AG04450 (cell line): ENCODE data around the gene PISD. TPM values are rescaled to one million over a fixed set of nuclear protein-coding genes. Genes with fewer than 3 reads are reported as not detected.
A peak's percentile ranks its signal among the peaks of the same experiment; 100 is the strongest.

ENCODE experiments used
- CTCF ChIA-PET: fragments of 300-600, 350-600 bp; formaldehyde crosslinking; extraction: SDS; loops from one replicate; lab custom pipeline; 2022; ENCODE audit warnings: antibody characterized with exemption, inconsistent platforms; lab: Charles Lee
- POLR2A ChIA-PET: fragments of 350-600 bp; formaldehyde crosslinking; extraction: SDS; loops from one replicate; lab custom pipeline; 2021; ENCODE audit warnings: antibody characterized with exemption, inconsistent platforms; lab: Yijun Ruan, JAX
- DNase-seq: peaks from one replicate; pipeline ENCODE4 v3.0.0-alpha.2; 2011; ENCODE audit warnings: low read depth, low spot score
- H3K27ac ChIP-seq: one replicate; pipeline ENCODE4 v1.5.1; 2012; ENCODE audit warnings: low read depth, low read length, control low read depth
- H3K27me3 ChIP-seq: one replicate; pipeline ENCODE4 v1.6.0; 2012; ENCODE audit warnings: low read length; ENCODE audit not compliant: control insufficient read depth, insufficient read depth
- H3K4me3 ChIP-seq: 2 replicates; pipeline ENCODE4 v1.5.1; 2011; ENCODE audit warnings: mild to moderate bottlenecking, low read depth, low read length, control low read depth
- H3K9me3 ChIP-seq: 2 replicates; pipeline ENCODE4 v1.5.1; 2012; ENCODE audit warnings: low read length; ENCODE audit not compliant: control insufficient read depth, insufficient read depth
- polyA plus RNA-seq: library from polyadenylated mRNA; depleted of rRNA; stranded (reverse); fragments of >200 nt; gene quantifications from 2 replicates; pipeline ENCODE4 v1.2.3, GENCODE V29; 2011
- TF ChIP-seq, protein P1 (sequence below): IDR thresholded peaks from 2 replicates; pipeline ENCODE4 v1.5.1; 2011; ENCODE audit warnings: low read depth, low read length, control low read depth, inconsistent platforms

Gene PISD
- polyA plus RNA-seq, 1 experiment: 21.6 TPM

DNA sequence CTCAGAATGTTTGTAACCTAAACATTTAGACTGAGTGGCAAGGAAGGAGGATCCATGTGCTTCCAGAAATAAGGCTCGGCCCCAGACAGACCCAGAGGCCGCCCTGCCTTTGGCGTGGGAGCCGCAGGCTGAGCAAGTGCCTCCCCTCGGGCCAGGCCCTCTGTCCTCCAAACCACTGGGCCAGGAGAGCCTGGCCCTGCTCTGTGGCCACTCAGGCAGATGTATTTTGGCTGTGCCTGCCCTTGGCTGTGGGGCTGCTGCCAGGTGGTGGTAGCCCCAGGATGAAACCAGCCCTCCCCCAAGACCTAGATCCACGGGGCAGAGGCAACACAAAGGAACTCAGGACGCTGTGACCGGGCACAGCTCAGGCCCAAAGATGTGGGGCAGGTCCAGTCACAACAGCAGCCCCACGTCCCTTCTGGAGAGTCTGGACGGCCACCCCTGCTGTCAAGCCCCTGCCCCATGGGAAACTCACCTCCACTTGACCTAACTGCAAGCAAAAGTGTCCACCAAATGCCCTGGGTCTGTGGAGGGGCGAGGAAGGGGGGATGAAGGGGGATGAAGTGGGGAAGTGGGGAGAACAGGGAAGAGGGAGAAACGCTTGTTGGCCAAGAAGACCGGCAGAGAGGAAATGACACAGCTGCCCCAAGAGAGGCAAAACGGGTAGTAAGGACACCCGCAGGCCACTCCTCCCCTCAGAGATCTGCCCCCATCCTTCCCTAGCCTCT lies 24.0 kb downstream of the PISD start:
- H3K9me3 ChIP-seq: no peaks in the 10 kb centered on the region
- no peak overlapping the region for H3K4me3 ChIP-seq
- CTCF ChIA-PET: interaction anchor here (0.6 to 10.9 kb wide), 3 partner anchors 53 to 81 kb away, joined by 3 to 167 read pairs (median 62); no protein-coding TSS in a partner anchor
- TF ChIP-seq, protein P1, sequence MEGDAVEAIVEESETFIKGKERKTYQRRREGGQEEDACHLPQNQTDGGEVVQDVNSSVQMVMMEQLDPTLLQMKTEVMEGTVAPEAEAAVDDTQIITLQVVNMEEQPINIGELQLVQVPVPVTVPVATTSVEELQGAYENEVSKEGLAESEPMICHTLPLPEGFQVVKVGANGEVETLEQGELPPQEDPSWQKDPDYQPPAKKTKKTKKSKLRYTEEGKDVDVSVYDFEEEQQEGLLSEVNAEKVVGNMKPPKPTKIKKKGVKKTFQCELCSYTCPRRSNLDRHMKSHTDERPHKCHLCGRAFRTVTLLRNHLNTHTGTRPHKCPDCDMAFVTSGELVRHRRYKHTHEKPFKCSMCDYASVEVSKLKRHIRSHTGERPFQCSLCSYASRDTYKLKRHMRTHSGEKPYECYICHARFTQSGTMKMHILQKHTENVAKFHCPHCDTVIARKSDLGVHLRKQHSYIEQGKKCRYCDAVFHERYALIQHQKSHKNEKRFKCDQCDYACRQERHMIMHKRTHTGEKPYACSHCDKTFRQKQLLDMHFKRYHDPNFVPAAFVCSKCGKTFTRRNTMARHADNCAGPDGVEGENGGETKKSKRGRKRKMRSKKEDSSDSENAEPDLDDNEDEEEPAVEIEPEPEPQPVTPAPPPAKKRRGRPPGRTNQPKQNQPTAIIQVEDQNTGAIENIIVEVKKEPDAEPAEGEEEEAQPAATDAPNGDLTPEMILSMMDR: no peak
- peak overlapping the region; percentile 47 for H3K27ac ChIP-seq
- DNase-seq: no peak
- no peaks in the 10 kb centered on the region for H3K27me3 ChIP-seq
- POLR2A ChIA-PET: no interaction called here

DNA sequence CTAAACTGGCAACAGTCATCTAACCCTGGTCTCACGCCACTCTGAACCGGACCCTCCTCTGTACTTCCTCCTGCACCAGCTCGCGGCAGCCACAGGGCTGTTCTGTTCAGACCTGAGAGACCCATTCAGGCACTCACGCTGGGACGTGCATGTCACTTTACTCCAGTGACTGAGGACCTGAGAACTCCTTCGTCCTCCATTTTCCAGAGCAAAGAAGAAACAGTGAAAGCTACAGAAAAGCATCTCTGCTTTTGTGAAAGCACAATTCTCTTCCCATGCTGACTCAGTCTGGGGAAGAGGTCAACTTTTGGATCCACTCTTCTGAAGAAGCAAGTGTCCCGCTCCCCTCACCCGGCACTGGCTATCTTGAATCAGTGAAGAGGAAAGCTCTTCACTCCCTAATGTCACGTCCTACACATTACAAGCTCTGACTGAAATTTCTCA lies 24.5 kb downstream of the PISD start:
- TF ChIP-seq, protein P1: no peak
- no peak for DNase-seq
- H3K27ac ChIP-seq: peak overlapping the region; percentile 47
- ChIA-PET CTCF (interaction anchor here (0.6 to 10.9 kb wide), 3 partner anchors 54 to 81 kb away, joined by 3 to 167 read pairs (median 62); no protein-coding TSS in a partner anchor), POLR2A (interaction anchor here (0.7 kb wide), 1 partner anchor 43 kb away, joined by 3 read pairs; no protein-coding TSS in a partner anchor)
- H3K27me3 ChIP-seq: no peaks in the 10 kb centered on the region
- H3K9me3 ChIP-seq: no peaks in the 10 kb centered on the region
- H3K4me3 ChIP-seq: no peak overlapping the region

DNA sequence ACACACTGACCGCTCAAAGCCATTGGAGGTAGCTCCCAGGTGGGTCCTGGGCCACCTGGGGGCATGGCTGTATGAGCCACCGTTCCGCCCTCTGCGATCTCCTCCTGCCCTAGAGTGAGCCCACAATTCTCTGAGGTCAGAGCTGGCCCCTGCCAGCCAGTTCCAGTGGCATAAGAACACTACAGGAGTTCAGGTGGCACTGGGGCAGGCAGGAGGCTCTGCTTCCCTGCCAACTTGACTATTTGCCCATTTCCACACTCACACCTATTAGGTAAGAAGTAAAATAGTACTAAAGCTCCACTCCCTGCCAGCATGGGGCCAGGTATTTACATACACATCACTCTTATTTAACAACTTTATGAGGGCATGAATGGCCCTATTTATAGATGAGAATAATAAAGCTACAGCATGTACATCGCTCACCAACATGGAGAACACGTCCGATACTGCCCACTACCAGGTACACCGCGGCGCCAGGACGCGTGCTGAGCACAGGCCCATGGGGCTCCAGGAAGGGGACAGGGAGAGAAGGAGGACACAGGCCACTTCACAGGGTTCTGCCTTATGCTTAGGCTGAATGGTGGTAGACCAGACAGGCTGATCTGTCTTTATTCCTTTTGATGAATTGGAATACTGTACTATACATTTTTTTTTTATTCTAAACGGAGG lies 26.2 kb downstream of the PISD start:
- Histone ChIP-seq H3K27ac (no peak overlapping the region), H3K27me3 (no peaks in the 10 kb centered on the region), H3K9me3 (no peaks in the 10 kb centered on the region; the same call in 1 of the 2 replicates), H3K4me3 (no peak overlapping the region)
- TF ChIP-seq, protein P1: no peak
- DNase-seq: no peak
- CTCF ChIA-PET: interaction anchor here (1.2 to 10.9 kb wide), 4 partner anchors 30 to 184 kb away, joined by 4 to 167 read pairs (median 36); no protein-coding TSS in a partner anchor
- POLR2A ChIA-PET: no interaction called here

DNA sequence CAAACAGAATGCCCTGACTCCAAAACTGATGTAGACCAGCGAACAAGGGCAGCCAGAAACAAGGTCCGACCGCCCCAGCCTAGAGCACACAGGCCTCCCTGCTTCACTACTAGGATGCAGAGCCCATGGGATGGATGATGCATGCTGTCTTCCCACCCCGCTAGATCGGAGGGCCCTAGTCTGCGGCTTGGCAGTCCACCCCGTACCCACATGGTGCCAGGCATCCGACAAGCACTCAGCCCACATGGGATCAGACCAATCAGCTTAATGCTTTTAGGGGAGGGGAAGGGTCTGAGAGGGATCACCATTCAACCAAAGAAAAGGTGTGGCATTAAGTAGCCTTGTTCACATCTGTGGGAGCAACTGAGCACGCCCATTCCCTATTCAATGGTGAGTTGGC lies 30.6 kb downstream of the PISD start:
- Histone ChIP-seq H3K27ac (peak overlapping the region; percentile 81), H3K27me3 (no peaks in the 10 kb centered on the region), H3K4me3 (peak overlapping the region; percentile 81), H3K9me3 (no peaks in the 10 kb centered on the region; the same call in 1 of the 2 replicates)
- CTCF ChIA-PET: interaction anchor here (0.9 to 10.9 kb wide), 8 partner anchors 10 to 179 kb away, joined by 3 to 167 read pairs (median 3); no protein-coding TSS in a partner anchor
- POLR2A ChIA-PET: interaction anchor here (0.7 to 2.0 kb wide), 13 partner anchors 11 to 384 kb away, joined by 3 to 11 read pairs (median 4); partner anchors contain the start of gene EIF4ENIF1
- TF ChIP-seq, protein P1: no peak
- no peak for DNase-seq
